NCI-H748 (cell line): ENCODE data around the gene TRIM8.
A peak's percentile ranks its signal among the peaks of the same experiment; 100 is the strongest.
"Not testable (repeated sequence)": the region's sequence is repeated elsewhere in the genome, so short reads cannot be mapped to it uniquely, and the experiment has no call there.

Source experiments
- DNase-seq: peaks from one replicate; lab custom pipeline; 2025; ENCODE audit not compliant: unreplicated experiment; lab: John Stamatoyannopoulos, UW

Gene TRIM8

DNA sequence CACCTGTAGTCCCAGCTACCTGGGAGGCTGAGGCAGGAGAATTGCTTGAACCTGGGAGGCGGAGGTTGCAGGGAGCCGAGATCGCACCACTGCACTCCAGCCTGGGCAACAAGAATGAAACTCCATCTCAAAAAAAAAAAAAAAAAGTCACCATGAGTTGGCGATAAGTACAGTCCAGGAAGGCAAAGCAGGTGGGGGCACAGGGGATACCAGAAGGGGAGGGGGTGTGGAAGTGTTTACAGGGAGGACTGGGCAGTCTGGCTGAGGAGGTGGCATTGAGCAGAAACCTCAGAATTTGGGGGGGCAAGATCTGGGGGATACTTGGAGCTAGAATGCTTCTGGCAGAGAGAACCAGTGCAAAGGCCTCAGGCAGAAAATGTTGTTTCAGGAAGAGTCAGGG is 23.1 kb downstream of the TRIM8 start:
- not testable (repeated sequence) for DNase-seq

DNA sequence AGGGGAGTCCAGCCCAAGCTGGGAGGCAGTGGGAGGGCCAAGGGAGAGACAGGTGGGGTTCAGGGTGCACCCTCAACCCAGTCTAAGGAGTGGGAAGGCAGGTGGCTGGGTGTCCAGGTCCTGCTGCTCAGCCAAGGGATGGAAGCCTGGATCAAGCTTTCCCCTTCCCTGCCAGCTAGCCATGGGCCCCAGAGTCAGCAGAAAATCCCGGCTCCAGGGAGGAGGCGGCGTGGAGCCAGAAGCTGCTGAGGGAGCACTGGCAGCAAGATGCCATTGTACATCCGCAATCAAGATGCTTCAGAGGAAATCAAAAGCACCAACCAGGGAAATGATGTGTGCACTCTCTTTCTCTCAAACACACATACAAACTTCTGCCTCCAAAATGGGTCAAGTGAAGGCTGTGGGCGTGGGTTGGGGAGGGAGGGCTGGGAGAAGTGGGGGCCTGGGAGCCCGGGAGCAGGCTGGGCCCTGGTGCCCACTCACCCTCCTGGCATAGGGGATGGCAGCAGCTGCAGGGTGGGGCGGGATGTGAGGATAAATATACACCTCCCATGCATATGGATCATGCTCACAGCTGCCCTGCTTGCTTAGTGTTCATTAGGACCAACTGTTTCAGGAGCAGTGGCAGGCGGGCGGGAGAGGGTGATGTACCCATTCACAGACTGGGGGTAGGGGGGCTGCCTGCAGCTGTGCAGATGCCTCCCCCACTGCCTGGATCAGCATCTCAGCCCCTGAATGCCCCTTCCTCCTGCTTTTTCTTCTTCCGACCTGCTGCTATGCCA is 24.2 kb downstream of the TRIM8 start:
- DNase-seq, result no peak

DNA sequence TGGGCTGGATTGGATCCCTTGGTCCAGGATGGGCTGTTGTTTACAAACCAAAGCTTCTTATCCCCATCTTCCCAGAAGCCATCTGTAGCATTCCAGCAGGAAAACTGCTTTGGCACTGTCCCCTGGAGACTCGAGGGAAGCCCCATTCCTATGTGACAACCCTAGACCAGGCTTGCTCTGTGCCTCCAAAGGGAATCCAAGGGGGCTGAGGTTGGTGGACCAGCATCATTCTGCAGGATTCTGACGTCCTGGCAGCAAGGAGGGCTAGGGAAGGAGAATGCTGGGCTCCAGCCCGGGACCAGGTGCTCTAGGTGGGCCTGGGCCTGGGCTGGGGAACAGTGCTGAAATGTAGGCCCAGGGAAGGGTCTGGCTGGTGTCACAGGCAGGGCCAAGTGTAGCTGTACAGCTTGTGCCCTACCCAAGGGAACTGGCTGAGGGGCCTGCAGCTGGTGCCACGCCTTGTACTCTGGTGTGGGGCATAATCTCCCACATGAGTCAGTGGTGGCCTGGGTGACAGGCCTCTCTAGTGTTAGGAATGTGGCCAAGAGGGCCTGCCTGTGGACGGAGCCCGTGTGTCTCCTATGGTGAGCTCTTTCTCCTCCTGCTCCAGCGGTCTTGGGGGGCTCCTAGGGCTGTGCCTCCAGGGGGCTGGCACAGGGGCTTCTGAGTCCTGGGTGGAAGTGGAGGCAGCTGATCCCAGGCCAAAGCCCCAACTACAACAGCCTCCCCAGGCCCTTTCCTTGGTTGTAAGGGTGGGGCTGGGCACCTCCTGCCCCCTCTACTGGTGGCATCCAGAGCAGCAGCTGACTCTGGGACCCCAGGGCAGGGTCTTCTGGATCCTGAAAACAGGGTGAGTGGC is 25.2 kb downstream of the TRIM8 start:
- DNase-seq, result no peak

- DNase-seq, result no peak
These were observed 25.9 kb downstream of the TRIM8 start for GRCh38 chr10:102670065-102670670.

DNA sequence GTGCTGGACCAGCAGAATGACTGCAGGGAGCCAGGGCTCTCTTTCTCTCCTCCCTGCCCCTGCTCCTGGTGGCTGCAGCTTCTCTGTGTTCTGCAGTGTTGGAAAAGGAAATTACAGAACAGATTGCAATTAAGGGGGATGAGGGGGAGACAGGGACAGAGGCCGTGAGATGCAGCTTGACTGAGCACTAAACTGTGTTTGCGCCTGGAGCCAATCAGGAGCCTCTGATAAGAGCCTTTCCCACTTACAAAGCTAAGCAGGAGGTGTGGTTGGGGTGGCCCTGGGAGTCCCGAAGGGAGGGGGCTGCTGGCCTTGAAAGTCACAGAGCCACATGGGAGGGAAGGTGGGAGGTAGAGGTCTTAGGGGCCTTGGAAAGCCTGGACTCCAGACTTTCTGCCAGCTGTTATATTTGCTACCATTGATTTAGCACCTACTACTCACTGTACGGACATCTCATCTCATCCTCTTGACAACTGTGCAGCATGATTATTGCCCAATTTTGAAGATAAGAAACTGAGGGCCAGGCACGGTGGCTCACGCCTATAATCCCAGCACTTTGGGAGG is 26.7 kb downstream of the TRIM8 start:
- DNase-seq, result no peak

DNA sequence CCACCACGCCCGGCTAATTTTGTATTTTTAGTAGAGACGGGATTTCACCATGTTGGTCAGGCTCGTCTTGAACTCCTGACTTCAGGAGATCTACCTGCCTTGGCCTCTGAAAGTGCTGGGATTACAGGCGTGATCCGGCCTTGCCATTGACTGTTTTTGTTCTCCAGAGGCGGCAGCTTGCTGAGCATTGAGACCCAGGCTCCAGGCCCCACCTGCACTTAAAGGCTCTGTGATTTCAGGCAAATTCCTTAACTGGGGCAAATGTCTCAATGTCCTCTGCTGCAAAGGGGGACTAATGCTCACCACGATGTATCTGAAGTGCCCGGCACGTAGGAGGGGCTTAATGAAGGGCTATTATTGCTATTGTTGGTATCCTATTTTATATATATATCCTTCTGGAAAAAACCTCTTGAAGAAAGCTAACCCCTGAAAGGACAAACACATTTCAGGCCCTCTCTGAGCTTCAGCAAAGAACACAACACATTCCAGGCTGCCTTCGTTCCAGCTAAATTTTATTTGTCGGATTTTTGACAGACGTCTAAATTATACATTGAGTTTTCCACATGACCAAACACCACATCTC is 29.0 kb downstream of the TRIM8 start:
- DNase-seq, result no peak

- DNase-seq, result peak; percentile 71
These were observed 29.7 kb downstream of the TRIM8 start for GRCh38 chr10:102673819-102674511.

DNA sequence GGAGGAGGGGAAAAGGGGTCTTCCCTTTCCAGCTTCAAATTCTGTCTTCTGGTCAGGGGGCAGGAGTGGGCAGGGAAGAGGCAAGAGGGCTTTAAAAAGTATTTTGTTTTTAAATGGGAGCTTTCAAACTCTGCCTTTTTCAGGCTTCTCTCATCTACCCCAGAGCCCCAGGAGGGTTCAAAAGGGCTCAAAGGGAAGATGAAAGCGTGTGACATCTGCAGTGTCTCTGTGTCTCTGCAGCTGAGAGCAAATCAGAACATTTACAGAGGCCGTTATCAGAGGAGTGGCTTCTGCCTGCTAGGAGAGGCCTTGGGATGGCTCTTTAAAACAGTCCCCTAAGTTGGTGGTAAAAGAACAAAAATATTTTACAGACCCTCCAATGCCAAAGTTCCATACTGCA is 30.3 kb downstream of the TRIM8 start:
- DNase-seq, result no peak

GRCh38 chr10:102675011-102675665 is 30.9 kb downstream of the TRIM8 start:
- DNase-seq, result no peak

DNA sequence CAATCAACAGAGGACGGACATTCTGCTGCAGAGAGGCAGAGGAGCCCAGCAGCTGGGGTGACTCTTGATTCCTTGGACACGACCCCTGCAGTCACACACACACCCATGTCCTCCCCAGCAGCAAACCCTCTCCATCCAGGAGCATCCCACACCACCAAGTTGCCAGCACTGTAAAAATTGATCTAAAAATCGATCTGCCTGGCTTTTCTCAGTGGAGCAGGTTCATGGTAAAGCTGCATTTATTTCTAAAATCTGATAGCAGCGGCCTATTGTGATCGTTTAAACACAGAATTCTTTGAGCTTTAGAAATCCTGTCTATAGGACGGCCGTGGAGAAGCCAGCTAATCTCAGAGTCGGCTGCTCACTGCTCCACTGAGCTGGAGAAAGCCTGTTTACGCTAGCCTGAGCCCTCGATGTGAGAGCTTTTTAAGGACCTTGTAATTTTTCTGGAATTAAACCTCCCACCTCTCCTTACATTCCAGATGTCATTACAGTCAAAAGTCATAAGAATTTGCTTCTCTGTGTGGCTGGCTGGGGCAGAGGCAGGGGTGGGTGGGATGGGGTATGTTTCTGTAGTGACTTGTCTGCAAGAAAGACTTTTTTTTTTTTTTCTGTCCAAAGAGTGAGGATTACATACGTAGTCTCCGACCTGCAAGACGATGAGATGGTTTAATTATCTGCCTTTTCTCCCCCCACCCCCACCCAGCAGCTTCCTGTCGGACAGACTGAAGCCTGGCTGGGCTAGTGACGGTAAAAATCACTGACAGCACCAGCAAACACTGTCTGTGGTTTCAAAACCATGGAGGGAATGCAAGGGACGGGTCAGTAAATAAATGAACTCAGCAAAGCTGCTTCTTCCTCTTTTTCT is 31.6 kb downstream of the TRIM8 start:
- no peak for DNase-seq

DNA sequence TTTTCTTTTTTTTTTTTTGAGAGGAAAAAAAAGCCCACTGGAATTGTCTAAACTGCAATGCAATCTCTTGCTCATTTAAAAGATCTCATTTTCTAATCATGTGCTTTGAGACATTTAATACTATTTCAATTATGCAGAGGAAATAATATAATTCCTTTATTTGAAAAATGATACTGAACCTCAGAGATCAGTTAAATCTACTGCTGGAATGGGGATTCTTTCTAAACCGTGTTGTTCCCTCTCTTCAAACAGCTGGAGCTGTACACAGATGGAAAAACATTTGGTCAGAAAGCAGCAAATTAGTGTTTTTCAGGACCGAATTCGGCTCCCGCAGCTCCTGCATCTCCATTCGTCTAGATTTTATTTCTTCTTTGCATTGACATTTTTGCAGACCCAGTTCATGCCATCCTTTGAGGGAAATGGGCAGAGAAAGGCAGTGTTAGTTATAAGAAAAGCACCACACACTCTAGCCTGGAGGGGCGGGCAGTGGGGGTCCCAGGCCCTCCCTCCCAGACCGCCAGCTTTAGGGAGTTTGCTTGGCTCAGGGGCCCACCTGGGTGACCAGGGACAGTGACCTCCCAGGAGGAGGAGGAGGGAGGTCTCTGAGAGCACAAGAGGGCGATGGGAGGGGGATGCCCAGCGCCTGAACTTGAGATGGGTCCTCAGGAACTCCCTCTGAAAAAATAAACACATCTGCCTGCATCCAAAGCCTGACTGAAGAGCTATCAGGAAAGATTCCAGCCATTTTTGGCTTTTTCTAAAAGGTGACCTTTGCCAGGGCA is 32.4 kb downstream of the TRIM8 start:
- no peak for DNase-seq

GRCh38 chr10:102677331-102678067 is 33.2 kb downstream of the TRIM8 start:
- DNase-seq, result no peak

GRCh38 chr10:102678068-102678400 is 33.8 kb downstream of the TRIM8 start:
- peak; percentile 22 for DNase-seq

GRCh38 chr10:102678842-102679289 is 34.6 kb downstream of the TRIM8 start:
- peak; percentile 87 for DNase-seq

GRCh38 chr10:102679596-102679995 is 35.3 kb downstream of the TRIM8 start:
- DNase-seq, result no peak

DNA sequence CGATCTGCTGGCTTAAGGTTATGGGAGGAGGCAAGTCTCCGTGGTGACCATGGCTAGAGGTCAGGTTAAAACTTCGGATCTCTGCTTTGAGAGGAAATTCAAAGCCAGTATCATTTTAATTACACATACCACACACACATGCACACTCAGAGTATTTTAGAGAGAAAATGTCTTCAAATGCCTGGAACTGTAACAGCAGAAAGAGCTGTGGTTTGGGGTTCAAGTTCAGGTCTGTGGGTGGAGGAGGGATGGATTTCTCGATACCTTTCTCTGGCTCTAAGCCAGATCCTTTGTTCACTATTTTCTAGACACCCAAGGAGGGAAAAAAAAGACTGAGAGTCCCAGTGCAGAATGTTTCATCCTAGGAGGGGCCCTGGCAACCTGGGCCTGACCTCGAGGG is 37.4 kb downstream of the TRIM8 start:
- no peak for DNase-seq

DNA sequence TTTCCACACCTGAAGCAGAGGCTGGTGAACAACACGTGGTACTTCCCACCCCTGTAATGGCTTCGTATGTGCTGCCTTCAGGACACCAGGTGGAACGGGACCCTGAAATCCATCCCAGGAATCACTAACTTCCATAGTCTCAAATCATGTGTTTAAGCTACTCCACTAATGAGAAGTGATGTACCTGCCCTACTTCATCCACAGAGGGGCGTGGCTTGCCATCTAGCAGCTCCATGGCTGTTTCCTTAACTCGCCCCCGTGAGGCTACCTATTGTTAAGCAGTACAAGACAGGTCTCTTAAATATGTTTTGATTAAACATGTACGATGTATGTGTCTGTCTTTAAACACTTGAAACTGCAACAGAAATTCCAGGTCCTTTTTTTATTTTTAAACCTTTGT is 38.1 kb downstream of the TRIM8 start:
- DNase-seq, result no peak

GRCh38 chr10:102682981-102683380 is 38.7 kb downstream of the TRIM8 start:
- DNase-seq, result no peak
